Measurements from ENCODE around the gene KANSL1. TPM values are rescaled to one million over a fixed set of nuclear protein-coding genes. Genes with fewer than 3 reads are reported as not detected.

KANSL1 gene
- total RNA-seq, 2 experiments from 2014 or later, result 99.5 to 105 TPM

DNA sequence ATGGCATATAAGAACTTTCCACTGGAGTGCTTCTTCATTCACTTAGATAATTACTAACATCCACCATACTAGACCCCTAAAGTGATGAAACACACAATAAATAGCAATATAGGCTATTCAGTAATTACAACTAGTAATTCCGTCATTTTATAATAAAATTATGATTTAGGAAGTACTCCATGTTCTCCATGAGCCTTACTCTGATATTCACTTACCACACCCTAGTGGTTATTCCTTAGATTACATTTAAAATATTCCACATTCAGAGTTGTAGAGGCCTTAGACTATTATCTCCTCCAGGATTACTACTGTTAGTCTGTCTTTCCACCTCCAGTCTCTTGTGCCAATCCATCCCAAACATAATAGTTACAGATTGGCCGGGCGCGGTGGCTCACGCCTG is 131.8 kb downstream of the KANSL1 start:
- Mint-ChIP-seq H3K4me1 (peaks cover 14% of the 10 kb centered on the region), H3K27me3 (no peaks in the 10 kb centered on the region), H3K9me3 (no peaks in the 10 kb centered on the region), H3K27ac (no peak overlapping the region), H3K36me3 (ENCODE audit: low read depth) (peaks cover 60% of the 10 kb centered on the region), H3K4me3 (no peak overlapping the region)
- no peak for DNase-seq
- ChIA-PET POLR2A (interaction anchor here (0.8 kb wide), 1 partner anchor 14 kb away, joined by 3 read pairs; no protein-coding TSS in a partner anchor), CTCF (no interaction called here)

DNA sequence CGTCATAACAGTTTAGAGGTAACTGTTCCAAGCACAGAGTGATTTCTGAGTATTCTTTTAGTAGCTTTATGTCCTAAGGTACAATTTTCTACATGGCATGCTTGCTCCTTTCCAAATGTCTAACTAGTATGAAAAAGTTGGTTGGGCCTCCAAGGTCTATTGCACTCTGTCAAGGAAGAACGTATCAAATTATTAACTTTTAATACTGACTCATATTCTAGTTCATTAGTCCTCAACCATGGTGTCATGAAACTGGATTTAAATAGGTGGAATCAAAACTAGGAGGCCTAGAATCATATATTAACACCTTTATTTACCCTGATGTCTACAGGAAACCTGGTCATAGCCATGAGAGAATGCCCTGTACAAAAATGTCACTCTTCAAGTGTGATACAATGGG is 132.8 kb downstream of the KANSL1 start:
- DNase-seq, result no peak
- Mint-ChIP-seq H3K36me3 (ENCODE audit: low read depth) (peaks cover 53% of the 10 kb centered on the region), H3K27me3 (no peaks in the 10 kb centered on the region), H3K4me3 (no peak overlapping the region), H3K4me1 (peaks cover 14% of the 10 kb centered on the region), H3K9me3 (no peaks in the 10 kb centered on the region), H3K27ac (no peak overlapping the region)
- CTCF ChIA-PET, result interaction anchor here (1.8 kb wide), 1 partner anchor 153 kb away, joined by 5 read pairs; no protein-coding TSS in a partner anchor
- POLR2A ChIA-PET, result no interaction called here

- Mint-ChIP-seq H3K27ac (no peak overlapping the region), H3K27me3 (no peaks in the 10 kb centered on the region), H3K4me3 (no peak overlapping the region), H3K36me3 (ENCODE audit: low read depth) (peaks cover 48% of the 10 kb centered on the region), H3K9me3 (no peaks in the 10 kb centered on the region), H3K4me1 (peaks cover 14% of the 10 kb centered on the region)
- ChIA-PET POLR2A (no interaction called here), CTCF (interaction anchor here (0.7 to 1.8 kb wide), 2 partner anchors 18 to 154 kb away, joined by 3 to 5 read pairs; no protein-coding TSS in a partner anchor)
- no peak for DNase-seq
These were observed 133.7 kb downstream of the KANSL1 start for GRCh38 chr17:46059486-46059885.

- ChIA-PET POLR2A (no interaction called here), CTCF (interaction anchor here (1.1 to 1.4 kb wide), 2 partner anchors 10 to 13 kb away, joined by 3 to 7 read pairs; no protein-coding TSS in a partner anchor)
- no peaks in the 10 kb centered on the region for H3K27me3 Mint-ChIP-seq
- peaks cover 52% of the 10 kb centered on the region for H3K36me3 Mint-ChIP-seq (ENCODE audit: low read depth)
- H3K4me3 Mint-ChIP-seq, result no peak overlapping the region
- no peaks in the 10 kb centered on the region for H3K9me3 Mint-ChIP-seq
- no peak for DNase-seq
- H3K4me1 Mint-ChIP-seq, result peaks cover 17% of the 10 kb centered on the region
- no peak overlapping the region for H3K27ac Mint-ChIP-seq
These were observed 135.9 kb downstream of the KANSL1 start for GRCh38 chr17:46057366-46057765.

DNA sequence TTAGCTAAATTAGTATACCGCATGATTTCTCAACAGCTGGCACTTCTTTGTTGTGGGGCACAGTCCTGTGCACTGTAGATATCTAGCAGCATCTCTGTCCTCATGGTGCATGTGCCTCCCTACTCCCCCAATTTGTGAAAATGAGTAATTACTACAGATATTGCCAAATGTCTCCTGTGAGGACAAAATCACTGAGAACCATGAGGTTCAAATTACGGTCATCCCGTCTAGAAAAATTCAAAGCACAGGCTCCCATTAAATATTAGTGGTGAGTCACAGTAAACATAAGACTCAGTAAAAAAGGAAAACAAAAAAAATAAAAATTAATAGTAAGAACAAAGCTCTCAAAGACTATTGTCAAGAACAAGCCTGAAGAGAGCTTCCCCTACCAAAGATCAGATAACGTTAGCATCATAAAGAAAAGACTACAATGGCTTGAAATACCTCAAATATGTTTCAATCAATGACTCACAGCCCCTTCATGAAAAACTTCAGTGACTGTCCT is 136.4 kb downstream of the KANSL1 start:
- no peak overlapping the region for H3K27ac Mint-ChIP-seq

GRCh38 chr17:46053911-46054534 is 139.2 kb downstream of the KANSL1 start:
- Mint-ChIP-seq H3K4me1 (peaks cover 22% of the 10 kb centered on the region), H3K36me3 (ENCODE audit: low read depth) (peaks cover 60% of the 10 kb centered on the region), H3K9me3 (no peaks in the 10 kb centered on the region), H3K27ac (no peak overlapping the region), H3K4me3 (no peak overlapping the region), H3K27me3 (no peaks in the 10 kb centered on the region)
- ChIA-PET CTCF (interaction anchor here (1.4 kb wide), 1 partner anchor 132 kb away, joined by 6 read pairs; no protein-coding TSS in a partner anchor), POLR2A (no interaction called here)
- DNase-seq, result no peak

More for the DNA sequence above, 136.4 kb downstream of the KANSL1 start:
- Mint-ChIP-seq H3K4me1 (peaks cover 22% of the 10 kb centered on the region), H3K36me3 (ENCODE audit: low read depth) (peaks cover 54% of the 10 kb centered on the region), H3K27me3 (no peaks in the 10 kb centered on the region), H3K9me3 (no peaks in the 10 kb centered on the region), H3K4me3 (no peak overlapping the region)
- ChIA-PET POLR2A (no interaction called here), CTCF (interaction anchor here (1.1 to 1.4 kb wide), 2 partner anchors 9 to 12 kb away, joined by 3 to 7 read pairs; no protein-coding TSS in a partner anchor)
- DNase-seq, result no peak

DNA sequence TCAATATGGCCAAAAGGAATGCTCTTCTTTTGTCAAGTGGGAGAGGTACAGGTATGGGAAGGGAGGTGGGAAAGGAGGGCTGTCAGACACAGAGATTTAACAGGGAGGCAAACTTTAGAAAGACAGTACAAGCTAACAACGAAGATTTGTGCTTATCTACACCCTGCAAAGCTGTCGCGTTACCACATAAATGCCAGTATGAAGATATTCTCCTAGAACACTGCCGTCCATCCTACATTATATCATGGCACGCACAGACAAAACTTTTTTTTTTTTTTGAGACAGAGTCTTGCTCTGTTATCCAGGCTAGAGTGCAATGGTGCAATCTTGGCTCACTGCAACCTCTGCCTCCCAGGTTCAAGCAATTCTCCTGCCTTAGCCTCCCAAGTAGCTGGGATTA is 143.6 kb downstream of the KANSL1 start:
- CTCF ChIA-PET, result no interaction called here
- POLR2A ChIA-PET, result interaction anchor here (1.0 kb wide), 1 partner anchor 142 kb away, joined by 4 read pairs; no protein-coding TSS in a partner anchor

GRCh38 chr17:46047856-46048255 is 145.4 kb downstream of the KANSL1 start:
- H3K4me3 Mint-ChIP-seq, result no peak overlapping the region
- CTCF ChIA-PET, result interaction anchor here (0.7 kb wide), 1 partner anchor 10 kb away, joined by 3 read pairs; no protein-coding TSS in a partner anchor
- DNase-seq, result no peak
- H3K27ac Mint-ChIP-seq, result no peak overlapping the region
- H3K27me3 Mint-ChIP-seq, result no peaks in the 10 kb centered on the region
- H3K9me3 Mint-ChIP-seq, result no peaks in the 10 kb centered on the region
- POLR2A ChIA-PET, result interaction anchor here (1.2 to 1.5 kb wide), 2 partner anchors 10 to 14 kb away, joined by 3 to 4 read pairs; no protein-coding TSS in a partner anchor
- peaks cover 11% of the 10 kb centered on the region for H3K4me1 Mint-ChIP-seq
- H3K36me3 Mint-ChIP-seq (ENCODE audit: low read depth), result peaks cover 56% of the 10 kb centered on the region

More for the DNA sequence above, 143.6 kb downstream of the KANSL1 start:
- no peaks in the 10 kb centered on the region for H3K27me3 Mint-ChIP-seq
- H3K27ac Mint-ChIP-seq, result no peak overlapping the region
- no peaks in the 10 kb centered on the region for H3K9me3 Mint-ChIP-seq
- H3K36me3 Mint-ChIP-seq (ENCODE audit: low read depth), result peaks cover 56% of the 10 kb centered on the region
- H3K4me3 Mint-ChIP-seq, result no peak overlapping the region
- no peak for DNase-seq
- peaks cover 10% of the 10 kb centered on the region for H3K4me1 Mint-ChIP-seq

GRCh38 chr17:46047398-46047797 is 145.8 kb downstream of the KANSL1 start:
- Mint-ChIP-seq H3K27ac (no peak overlapping the region), H3K36me3 (ENCODE audit: low read depth) (peaks cover 54% of the 10 kb centered on the region)

DNA sequence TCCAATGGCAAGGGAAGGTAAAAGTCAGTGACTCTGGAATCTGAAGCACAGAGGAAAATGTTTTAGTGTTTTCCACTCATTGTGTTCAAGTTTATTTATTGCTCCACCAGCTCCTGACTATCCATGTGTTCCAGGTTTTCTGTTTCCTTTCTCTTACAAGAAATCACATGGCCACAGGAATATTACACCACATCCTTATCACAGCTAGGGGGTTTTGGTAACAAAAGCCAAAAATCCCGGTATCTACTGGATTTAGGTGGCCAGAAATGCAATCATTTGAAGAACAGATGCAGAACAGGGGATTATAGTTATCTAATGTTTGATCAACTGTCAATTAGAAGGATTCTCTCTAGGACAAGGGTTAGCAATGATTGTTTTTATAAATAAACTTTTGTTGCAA is 146.3 kb downstream of the KANSL1 start:
- DNase-seq, result no peak

More at GRCh38 chr17:46047398-46047797, 145.8 kb downstream of the KANSL1 start:
- Mint-ChIP-seq H3K27me3 (no peaks in the 10 kb centered on the region), H3K9me3 (no peaks in the 10 kb centered on the region), H3K4me3 (no peak overlapping the region), H3K4me1 (peaks cover 9% of the 10 kb centered on the region)
- ChIA-PET POLR2A (interaction anchor here (1.2 to 1.5 kb wide), 2 partner anchors 11 to 14 kb away, joined by 3 to 4 read pairs; no protein-coding TSS in a partner anchor), CTCF (interaction anchor here (0.6 to 0.7 kb wide), 2 partner anchors 10 to 18 kb away, joined by 3 read pairs; no protein-coding TSS in a partner anchor)
- no peak for DNase-seq

DNA sequence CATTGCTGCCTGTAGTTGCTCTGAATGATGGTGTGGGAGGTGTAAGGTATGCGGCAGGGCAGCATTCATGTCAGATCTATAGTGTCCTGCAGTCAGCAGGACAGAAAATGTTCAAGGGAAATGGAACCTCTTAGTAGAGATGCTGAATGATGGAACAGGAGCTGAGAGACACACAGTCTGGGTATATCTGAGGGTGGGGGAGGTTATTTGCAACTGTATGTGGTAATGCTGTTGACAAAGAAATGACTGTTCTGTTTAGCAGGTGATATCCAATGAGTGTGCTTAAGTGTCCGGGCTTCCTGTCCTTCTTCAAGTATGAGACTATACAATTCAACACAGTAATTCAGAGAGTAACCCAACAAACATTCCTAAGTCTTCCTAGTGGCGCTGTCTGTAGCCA is 147.6 kb downstream of the KANSL1 start:
- POLR2A ChIA-PET, result no interaction called here
- Mint-ChIP-seq H3K9me3 (no peaks in the 10 kb centered on the region), H3K27me3 (no peaks in the 10 kb centered on the region), H3K36me3 (ENCODE audit: low read depth) (peaks cover 48% of the 10 kb centered on the region), H3K27ac (peak overlapping the region; percentile 9), H3K4me1 (peaks cover 2% of the 10 kb centered on the region), H3K4me3 (no peak overlapping the region)
- DNase-seq, result no peak
- CTCF ChIA-PET, result interaction anchor here (0.5 to 2.0 kb wide), 3 partner anchors 12 to 141 kb away, joined by 3 to 20 read pairs (median 6); no protein-coding TSS in a partner anchor

More for the DNA sequence above, 146.3 kb downstream of the KANSL1 start:
- Mint-ChIP-seq H3K27ac (no peak overlapping the region), H3K9me3 (no peaks in the 10 kb centered on the region), H3K36me3 (ENCODE audit: low read depth) (peaks cover 50% of the 10 kb centered on the region), H3K4me3 (no peak overlapping the region), H3K4me1 (peaks cover 5% of the 10 kb centered on the region), H3K27me3 (no peaks in the 10 kb centered on the region)
- POLR2A ChIA-PET, result interaction anchor here (1.2 to 1.5 kb wide), 2 partner anchors 11 to 15 kb away, joined by 3 to 4 read pairs; no protein-coding TSS in a partner anchor
- CTCF ChIA-PET, result interaction anchor here (0.6 to 0.7 kb wide), 2 partner anchors 11 to 18 kb away, joined by 3 read pairs; no protein-coding TSS in a partner anchor

DNA sequence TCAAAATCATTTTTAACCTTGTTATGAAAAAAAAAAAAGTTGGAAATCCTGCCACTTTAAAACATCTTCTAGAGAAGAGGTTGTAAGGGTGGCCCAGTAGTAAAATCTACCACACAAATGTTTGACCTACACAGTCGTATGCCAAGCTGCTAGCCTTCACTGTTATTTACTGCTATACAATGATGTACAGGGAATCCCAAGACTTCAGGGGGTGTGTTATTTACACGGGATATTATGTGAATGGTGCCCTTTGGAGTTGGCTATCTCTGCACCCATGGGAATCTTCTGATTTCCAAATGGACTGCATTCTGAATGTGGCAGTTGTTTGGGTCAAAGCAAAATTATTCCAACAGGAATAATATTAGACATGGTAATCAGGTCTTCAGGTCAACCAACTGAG is 148.2 kb downstream of the KANSL1 start:
- Mint-ChIP-seq H3K36me3 (ENCODE audit: low read depth) (peaks cover 47% of the 10 kb centered on the region), H3K27me3 (no peaks in the 10 kb centered on the region), H3K9me3 (no peaks in the 10 kb centered on the region), H3K27ac (no peak overlapping the region), H3K4me3 (no peak overlapping the region), H3K4me1 (peaks cover 2% of the 10 kb centered on the region)
- CTCF ChIA-PET, result interaction anchor here (0.7 to 3.3 kb wide), 18 partner anchors 10 to 220 kb away, joined by 3 to 35 read pairs (median 5); no protein-coding TSS in a partner anchor
- POLR2A ChIA-PET, result interaction anchor here (1.6 kb wide), 1 partner anchor 148 kb away, joined by 8 read pairs; the partner anchor contains the start of gene KANSL1
- no peak for DNase-seq
